IPS-18c (cell line): ENCODE measurements around the gene FOXJ3.

ENCODE experiments used
- H3K4me3 ChIP-seq: 2 replicates; pipeline ENCODE4 v1.7.0; 2013; ENCODE audit warnings: low read depth, mild to moderate bottlenecking, low read length, moderate library complexity; ENCODE audit not compliant: insufficient read depth
- H3K9me3 ChIP-seq: one replicate; pipeline ENCODE4 v1.6.1; 2013; ENCODE audit warnings: mild to moderate bottlenecking, low read length, moderate library complexity; ENCODE audit not compliant: control insufficient read depth, insufficient read depth

FOXJ3 gene

DNA sequence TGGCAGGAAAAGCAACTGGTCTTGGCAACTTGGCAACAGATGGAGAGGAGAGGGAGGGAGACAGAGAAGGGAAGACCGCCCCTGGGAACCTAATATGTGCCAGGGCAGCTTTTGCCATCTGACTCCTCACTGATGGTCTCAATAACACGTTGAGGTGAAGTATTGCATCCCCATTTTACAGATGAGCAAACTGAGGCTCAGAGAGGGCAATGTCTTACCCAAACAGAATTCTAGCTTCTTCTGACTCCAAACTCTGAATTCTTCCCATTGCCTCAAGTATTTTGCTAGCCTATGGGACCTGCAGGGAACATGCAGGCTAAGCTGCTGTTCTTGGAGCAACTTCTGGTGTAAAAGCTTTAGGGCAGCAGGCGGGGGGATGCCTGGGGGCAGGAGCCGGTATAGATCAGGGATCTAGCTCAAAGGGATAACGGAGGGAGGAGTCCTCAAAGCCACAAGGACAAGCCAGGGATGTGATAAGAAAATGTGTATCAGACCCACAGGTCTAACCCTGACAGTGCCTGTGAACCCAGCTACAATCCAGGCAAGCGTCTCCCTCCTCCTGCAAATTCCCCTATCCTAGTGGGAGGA is 163.3 kb downstream of the FOXJ3 start:
- H3K4me3 ChIP-seq: no peak overlapping the region
- no peaks in the 10 kb centered on the region for H3K9me3 ChIP-seq

- Histone ChIP-seq H3K4me3 (no peak overlapping the region), H3K9me3 (no peaks in the 10 kb centered on the region)
These were observed 164.0 kb downstream of the FOXJ3 start for GRCh38 chr1:42170779-42171621.

GRCh38 chr1:42168763-42169162 is 166.3 kb downstream of the FOXJ3 start:
- no peaks in the 10 kb centered on the region for H3K9me3 ChIP-seq
- no peak overlapping the region for H3K4me3 ChIP-seq

DNA sequence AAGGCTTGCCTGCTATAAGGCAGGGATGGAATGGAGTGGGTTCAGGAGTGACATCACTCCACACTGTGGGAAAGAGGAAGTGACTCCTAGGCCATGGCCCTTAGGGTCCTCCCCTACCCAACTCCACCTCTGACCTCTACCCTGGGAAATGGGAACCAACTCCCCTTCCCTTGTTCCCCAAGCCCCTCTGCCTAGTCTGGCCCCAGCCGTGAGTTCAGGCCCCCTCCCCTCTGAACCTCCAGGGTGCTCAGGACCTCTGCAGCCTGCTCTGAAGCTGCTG is 166.7 kb downstream of the FOXJ3 start:
- Histone ChIP-seq H3K9me3 (no peaks in the 10 kb centered on the region), H3K4me3 (no peak overlapping the region)

- no peaks in the 10 kb centered on the region for H3K9me3 ChIP-seq
- no peak overlapping the region for H3K4me3 ChIP-seq
These were observed 167.2 kb downstream of the FOXJ3 start for GRCh38 chr1:42167611-42168390.

- Histone ChIP-seq H3K4me3 (no peak overlapping the region), H3K9me3 (no peaks in the 10 kb centered on the region)
These were observed 169.4 kb downstream of the FOXJ3 start for GRCh38 chr1:42165511-42166210.

- Histone ChIP-seq H3K9me3 (no peaks in the 10 kb centered on the region), H3K4me3 (no peak within 1 kb of the TSS)
These were observed 170.2 kb downstream of the FOXJ3 start, which contains the start of gene GUCA2A for GRCh38 chr1:42164551-42165420. Gene GUCA2A, minus strand, starts transcription at chr1:42164745. Its CDS starts 33 bp downstream, at chr1:42164712.

- no peak overlapping the region for H3K4me3 ChIP-seq
- H3K9me3 ChIP-seq: no peaks in the 10 kb centered on the region
These were observed 171.2 kb downstream of the FOXJ3 start for GRCh38 chr1:42163536-42164503.

- H3K4me3 ChIP-seq: no peak overlapping the region
- no peaks in the 10 kb centered on the region for H3K9me3 ChIP-seq
These were observed 171.9 kb downstream of the FOXJ3 start for GRCh38 chr1:42163114-42163513.

DNA sequence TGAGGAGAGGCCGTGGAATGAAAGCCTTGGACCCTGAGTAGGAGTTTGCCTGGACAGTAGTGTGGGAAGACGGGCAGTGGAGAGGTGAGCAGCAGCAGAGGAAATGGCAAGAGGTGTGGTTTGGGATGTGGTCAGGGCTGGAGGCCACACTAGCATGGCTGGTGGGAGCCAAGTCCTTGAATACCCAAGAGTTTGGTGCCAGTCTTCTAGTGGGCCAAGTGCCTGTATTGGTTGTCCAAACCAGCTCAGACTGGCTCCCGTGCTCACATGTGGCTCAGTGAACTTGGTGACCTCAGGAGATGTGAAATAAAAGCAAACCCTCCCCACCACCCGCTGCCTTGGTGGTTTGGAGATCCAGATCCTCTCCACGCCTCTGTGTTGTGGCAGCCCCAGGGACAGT is 172.9 kb downstream of the FOXJ3 start:
- no peaks in the 10 kb centered on the region for H3K9me3 ChIP-seq
- no peak overlapping the region for H3K4me3 ChIP-seq

GRCh38 chr1:42158189-42158588 is 176.8 kb downstream of the FOXJ3 start:
- Histone ChIP-seq H3K4me3 (no peak overlapping the region), H3K9me3 (no peaks in the 10 kb centered on the region)

DNA sequence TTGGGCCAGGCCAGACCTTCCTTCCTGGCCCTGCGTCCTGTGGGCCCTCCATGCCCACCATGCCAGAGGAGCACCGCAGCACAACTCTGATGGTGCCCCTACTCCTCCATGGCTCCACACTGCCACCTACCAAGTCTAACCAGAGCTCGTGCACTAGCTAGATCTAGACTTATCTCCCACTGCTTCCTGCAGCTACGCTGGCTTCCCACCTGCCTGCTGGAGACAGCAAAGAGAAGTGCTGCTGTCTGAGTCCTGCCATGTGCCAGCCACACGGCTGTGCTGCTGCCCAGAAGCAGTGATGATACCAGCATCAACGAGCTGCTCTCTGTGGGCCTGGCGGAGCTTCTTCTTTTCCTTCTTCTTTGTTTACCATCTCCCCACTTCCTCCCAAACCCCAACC is 177.4 kb downstream of the FOXJ3 start:
- no peaks in the 10 kb centered on the region for H3K9me3 ChIP-seq
- H3K4me3 ChIP-seq: no peak overlapping the region

DNA sequence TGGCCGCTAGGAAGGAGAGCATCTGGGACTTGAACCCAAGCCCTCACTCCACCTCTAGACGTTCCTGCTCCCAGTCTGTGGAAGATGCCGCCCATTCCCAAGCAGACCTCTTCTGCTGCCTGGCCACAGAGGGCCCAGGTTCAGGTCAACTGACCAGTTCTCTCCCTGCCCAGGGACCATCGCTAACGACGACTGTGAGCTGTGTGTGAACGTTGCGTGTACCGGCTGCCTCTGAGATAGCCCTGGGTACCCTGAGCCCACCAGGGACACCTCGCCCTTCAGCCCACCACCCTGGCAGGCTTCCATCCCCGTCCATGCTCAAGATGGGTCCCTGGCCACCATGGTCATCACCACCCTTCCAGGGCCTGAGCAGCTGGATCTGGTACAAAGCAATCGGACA is 179.7 kb downstream of the FOXJ3 start:
- Histone ChIP-seq H3K9me3 (no peaks in the 10 kb centered on the region), H3K4me3 (no peak overlapping the region)

DNA sequence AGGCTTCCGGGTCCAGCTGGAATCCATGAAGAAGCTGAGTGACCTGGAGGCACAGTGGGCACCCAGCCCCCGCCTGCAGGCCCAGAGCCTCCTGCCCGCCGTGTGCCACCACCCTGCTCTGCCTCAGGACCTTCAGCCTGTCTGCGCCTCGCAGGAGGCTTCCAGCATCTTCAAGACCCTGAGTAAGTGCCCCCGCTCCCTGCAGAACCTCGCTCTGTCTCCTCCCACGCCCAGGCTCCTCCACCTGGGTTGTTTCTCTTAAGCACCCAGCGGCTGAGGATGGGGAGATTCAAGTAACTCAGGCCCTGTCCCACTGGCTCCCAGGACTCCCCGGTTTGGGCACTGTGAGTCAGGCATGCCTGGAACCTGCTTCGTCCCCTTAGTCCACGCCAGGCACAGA is 180.3 kb downstream of the FOXJ3 start:
- Histone ChIP-seq H3K9me3 (no peaks in the 10 kb centered on the region), H3K4me3 (no peak overlapping the region)

GRCh38 chr1:42153624-42154023 is 181.4 kb downstream of the FOXJ3 start:
- no peak overlapping the region for H3K4me3 ChIP-seq

More at GRCh38 chr1:42153624-42154023, 181.4 kb downstream of the FOXJ3 start:
- no peaks in the 10 kb centered on the region for H3K9me3 ChIP-seq
